ENCODE data around the gene LGALS9.
"Not testable (repeated sequence)": the region's sequence is repeated elsewhere in the genome, so short reads cannot be mapped to it uniquely, and the experiment has no call there.

Gene LGALS9

GRCh38 chr17:27632766-27633165 is 1.8 kb downstream of the LGALS9 start:
- not testable (repeated sequence) for DNase-seq (ENCODE audit: low spot score); H3K4ac ChIP-seq (ENCODE audit: low read length); H3K79me1 ChIP-seq (ENCODE audit: low read depth, low read length); H3K27me3 ChIP-seq (ENCODE audit: control insufficient read depth in 3 of 3, insufficient read depth in 3 of 3, low read depth in 1 of 3, low read length in 3 of 3); H2BK120ac ChIP-seq (ENCODE audit: low read depth, low read length); H2BK5ac ChIP-seq (ENCODE audit: low read length); H3K27ac ChIP-seq (replicated peaks; ENCODE audit: low read length); H2BK15ac ChIP-seq (ENCODE audit: low read length); H3K9ac ChIP-seq (ENCODE audit: low read depth, low read length, poor library complexity); H3K36me3 ChIP-seq (replicated peaks in 1 of 2; ENCODE audit: control insufficient read depth in 2 of 2, insufficient read depth in 2 of 2, low read length in 2 of 2); H3K4me2 ChIP-seq (ENCODE audit: insufficient read depth, low read length, poor library complexity, severe bottlenecking); H2AFZ ChIP-seq (ENCODE audit: low read length); H4K91ac ChIP-seq (ENCODE audit: low read depth, low read length, poor library complexity); H3K4me3 ChIP-seq (ENCODE audit: low read length in 2 of 2); H2BK12ac ChIP-seq (ENCODE audit: low read length); H3K4me1 ChIP-seq (ENCODE audit: control insufficient read depth in 2 of 2, insufficient read depth in 1 of 2, low read depth in 1 of 2, low read length in 2 of 2); H3K9me3 ChIP-seq (replicated peaks in 1 of 2; ENCODE audit: control insufficient read depth in 2 of 2, insufficient read depth in 1 of 2, low read depth in 1 of 2, low read length in 2 of 2); H3K23ac ChIP-seq (ENCODE audit: low read depth, low read length, poor library complexity); H3K18ac ChIP-seq (ENCODE audit: low read length); H2AK5ac ChIP-seq (ENCODE audit: low read depth, low read length); H3K14ac ChIP-seq (ENCODE audit: low read length)
- peak overlapping the region; percentile 29 for H4K8ac ChIP-seq (ENCODE audit: low read depth, low read length)
- WGBS, 2 donors (ENCODE audit: extremely low coverage in 2 of 2, insufficient read length in 2 of 2, insufficient replicate concordance in 1 of 2): no CpG with 5 or more reads among the region's 9 CpGs

GRCh38 chr17:27633312-27634025 is 2.5 kb downstream of the LGALS9 start:
- Histone ChIP-seq H3K27ac (replicated peaks; ENCODE audit: low read length) (no peak overlapping the region), H3K36me3 (replicated peaks in 1 of 2; ENCODE audit: control insufficient read depth in 2 of 2, insufficient read depth in 2 of 2, low read length in 2 of 2) (no peaks in the 10 kb centered on the region), H2BK5ac (ENCODE audit: low read length) (no peak overlapping the region), H3K18ac (ENCODE audit: low read length) (peak overlapping the region; percentile 40), H4K8ac (ENCODE audit: low read depth, low read length) (no peak overlapping the region), H3K79me1 (ENCODE audit: low read depth, low read length) (no peaks in the 10 kb centered on the region), H4K91ac (ENCODE audit: low read depth, low read length, poor library complexity) (no peak overlapping the region), H2BK15ac (ENCODE audit: low read length) (no peak overlapping the region), H3K4me3 (ENCODE audit: low read length in 2 of 2) (no peak overlapping the region), H3K4me1 (ENCODE audit: control insufficient read depth in 2 of 2, insufficient read depth in 1 of 2, low read depth in 1 of 2, low read length in 2 of 2) (peaks cover 0 to 7% of the 10 kb centered on the region in 2 donors), H3K14ac (ENCODE audit: low read length) (no peak overlapping the region), H2BK12ac (ENCODE audit: low read length) (no peak overlapping the region), H3K9ac (ENCODE audit: low read depth, low read length, poor library complexity) (no peak overlapping the region), H3K4me2 (ENCODE audit: insufficient read depth, low read length, poor library complexity, severe bottlenecking) (no peak overlapping the region), H3K9me3 (replicated peaks in 1 of 2; ENCODE audit: control insufficient read depth in 2 of 2, insufficient read depth in 1 of 2, low read depth in 1 of 2, low read length in 2 of 2) (no peaks in the 10 kb centered on the region), H3K4ac (ENCODE audit: low read length) (no peak overlapping the region), H2BK120ac (ENCODE audit: low read depth, low read length) (no peak overlapping the region), H2AFZ (ENCODE audit: low read length) (no peak overlapping the region), H3K23ac (ENCODE audit: low read depth, low read length, poor library complexity) (no peak overlapping the region), H3K27me3 (ENCODE audit: control insufficient read depth in 3 of 3, insufficient read depth in 3 of 3, low read depth in 1 of 3, low read length in 3 of 3) (no peaks in the 10 kb centered on the region), H2AK5ac (ENCODE audit: low read depth, low read length) (no peak overlapping the region)
- DNase-seq (ENCODE audit: low spot score): no peak
- no CpG with 5 or more reads among the region's 14 CpGs for WGBS, 2 donors (ENCODE audit: extremely low coverage in 2 of 2, insufficient read length in 2 of 2, insufficient replicate concordance in 1 of 2)

- Histone ChIP-seq H4K91ac (ENCODE audit: low read depth, low read length, poor library complexity) (no peak overlapping the region), H2BK5ac (ENCODE audit: low read length) (no peak overlapping the region)
These were observed 3.0 kb downstream of the LGALS9 start for GRCh38 chr17:27634026-27634335.

GRCh38 chr17:27634776-27635175 is 3.8 kb downstream of the LGALS9 start:
- peaks cover 0 to 7% of the 10 kb centered on the region in 2 donors for H3K4me1 ChIP-seq (ENCODE audit: control insufficient read depth in 2 of 2, insufficient read depth in 1 of 2, low read depth in 1 of 2, low read length in 2 of 2)
- no peak overlapping the region for H3K18ac ChIP-seq (ENCODE audit: low read length)

More at GRCh38 chr17:27634026-27634335, 3.0 kb downstream of the LGALS9 start:
- Histone ChIP-seq H3K27ac (replicated peaks; ENCODE audit: low read length) (no peak overlapping the region), H3K9me3 (replicated peaks in 1 of 2; ENCODE audit: control insufficient read depth in 2 of 2, insufficient read depth in 1 of 2, low read depth in 1 of 2, low read length in 2 of 2) (no peaks in the 10 kb centered on the region), H3K79me1 (ENCODE audit: low read depth, low read length) (peaks cover under 1% of the 10 kb centered on the region), H3K9ac (ENCODE audit: low read depth, low read length, poor library complexity) (no peak overlapping the region), H3K23ac (ENCODE audit: low read depth, low read length, poor library complexity) (no peak overlapping the region), H3K18ac (ENCODE audit: low read length) (no peak overlapping the region), H2AK5ac (ENCODE audit: low read depth, low read length) (no peak overlapping the region), H3K4me3 (ENCODE audit: low read length in 2 of 2) (no peak overlapping the region), H2BK12ac (ENCODE audit: low read length) (no peak overlapping the region), H3K4me1 (ENCODE audit: control insufficient read depth in 2 of 2, insufficient read depth in 1 of 2, low read depth in 1 of 2, low read length in 2 of 2) (peaks cover 0 to 7% of the 10 kb centered on the region in 2 donors), H3K4ac (ENCODE audit: low read length) (no peak overlapping the region), H2BK120ac (ENCODE audit: low read depth, low read length) (no peak overlapping the region), H3K4me2 (ENCODE audit: insufficient read depth, low read length, poor library complexity, severe bottlenecking) (no peak overlapping the region), H3K27me3 (ENCODE audit: control insufficient read depth in 3 of 3, insufficient read depth in 3 of 3, low read depth in 1 of 3, low read length in 3 of 3) (no peaks in the 10 kb centered on the region), H3K14ac (ENCODE audit: low read length) (no peak overlapping the region), H4K8ac (ENCODE audit: low read depth, low read length) (no peak overlapping the region), H2BK15ac (ENCODE audit: low read length) (no peak overlapping the region), H3K36me3 (replicated peaks in 1 of 2; ENCODE audit: control insufficient read depth in 2 of 2, insufficient read depth in 2 of 2, low read length in 2 of 2) (no peaks in the 10 kb centered on the region), H2AFZ (ENCODE audit: low read length) (no peak overlapping the region)
- no peak for DNase-seq (ENCODE audit: low spot score)
- WGBS, 2 donors (ENCODE audit: extremely low coverage in 2 of 2, insufficient read length in 2 of 2, insufficient replicate concordance in 1 of 2): no CpG with 5 or more reads among the region's 1 CpG

More at GRCh38 chr17:27634776-27635175, 3.8 kb downstream of the LGALS9 start:
- H4K91ac ChIP-seq (ENCODE audit: low read depth, low read length, poor library complexity): no peak overlapping the region
- no peak overlapping the region for H3K27ac ChIP-seq (replicated peaks; ENCODE audit: low read length)
- no peak overlapping the region for H2AFZ ChIP-seq (ENCODE audit: low read length)
- H3K36me3 ChIP-seq (replicated peaks in 1 of 2; ENCODE audit: control insufficient read depth in 2 of 2, insufficient read depth in 2 of 2, low read length in 2 of 2): no peaks in the 10 kb centered on the region
- no peak overlapping the region for H3K4me3 ChIP-seq (ENCODE audit: low read length in 2 of 2)
- H3K27me3 ChIP-seq (ENCODE audit: control insufficient read depth in 3 of 3, insufficient read depth in 3 of 3, low read depth in 1 of 3, low read length in 3 of 3): no peaks in the 10 kb centered on the region
- no CpG with 5 or more reads among the region's 2 CpGs for WGBS, 2 donors (ENCODE audit: extremely low coverage in 2 of 2, insufficient read length in 2 of 2, insufficient replicate concordance in 1 of 2)
- no peak overlapping the region for H3K23ac ChIP-seq (ENCODE audit: low read depth, low read length, poor library complexity)
- no peak overlapping the region for H3K4ac ChIP-seq (ENCODE audit: low read length)
- H2BK15ac ChIP-seq (ENCODE audit: low read length): no peak overlapping the region
- DNase-seq (ENCODE audit: low spot score): no peak
- H3K4me2 ChIP-seq (ENCODE audit: insufficient read depth, low read length, poor library complexity, severe bottlenecking): no peak overlapping the region
- no peak overlapping the region for H2BK12ac ChIP-seq (ENCODE audit: low read length)
- no peak overlapping the region for H2BK5ac ChIP-seq (ENCODE audit: low read length)
- no peak overlapping the region for H3K14ac ChIP-seq (ENCODE audit: low read length)
- H3K79me1 ChIP-seq (ENCODE audit: low read depth, low read length): peaks cover 1% of the 10 kb centered on the region
- H3K9ac ChIP-seq (ENCODE audit: low read depth, low read length, poor library complexity): no peak overlapping the region
- H2AK5ac ChIP-seq (ENCODE audit: low read depth, low read length): no peak overlapping the region
- H4K8ac ChIP-seq (ENCODE audit: low read depth, low read length): no peak overlapping the region
- no peak overlapping the region for H2BK120ac ChIP-seq (ENCODE audit: low read depth, low read length)
- no peaks in the 10 kb centered on the region for H3K9me3 ChIP-seq (replicated peaks in 1 of 2; ENCODE audit: control insufficient read depth in 2 of 2, insufficient read depth in 1 of 2, low read depth in 1 of 2, low read length in 2 of 2)
